ENCODE measurements around the gene SYNE1. TPM values are rescaled to one million over a fixed set of nuclear protein-coding genes. Genes with fewer than 3 reads are reported as not detected.
"Not testable (repeated sequence)": the region's sequence is repeated elsewhere in the genome, so short reads cannot be mapped to it uniquely, and the experiment has no call there.

Gene SYNE1
- total RNA-seq, 1 experiment from 2014 or later: 3.0 TPM

DNA sequence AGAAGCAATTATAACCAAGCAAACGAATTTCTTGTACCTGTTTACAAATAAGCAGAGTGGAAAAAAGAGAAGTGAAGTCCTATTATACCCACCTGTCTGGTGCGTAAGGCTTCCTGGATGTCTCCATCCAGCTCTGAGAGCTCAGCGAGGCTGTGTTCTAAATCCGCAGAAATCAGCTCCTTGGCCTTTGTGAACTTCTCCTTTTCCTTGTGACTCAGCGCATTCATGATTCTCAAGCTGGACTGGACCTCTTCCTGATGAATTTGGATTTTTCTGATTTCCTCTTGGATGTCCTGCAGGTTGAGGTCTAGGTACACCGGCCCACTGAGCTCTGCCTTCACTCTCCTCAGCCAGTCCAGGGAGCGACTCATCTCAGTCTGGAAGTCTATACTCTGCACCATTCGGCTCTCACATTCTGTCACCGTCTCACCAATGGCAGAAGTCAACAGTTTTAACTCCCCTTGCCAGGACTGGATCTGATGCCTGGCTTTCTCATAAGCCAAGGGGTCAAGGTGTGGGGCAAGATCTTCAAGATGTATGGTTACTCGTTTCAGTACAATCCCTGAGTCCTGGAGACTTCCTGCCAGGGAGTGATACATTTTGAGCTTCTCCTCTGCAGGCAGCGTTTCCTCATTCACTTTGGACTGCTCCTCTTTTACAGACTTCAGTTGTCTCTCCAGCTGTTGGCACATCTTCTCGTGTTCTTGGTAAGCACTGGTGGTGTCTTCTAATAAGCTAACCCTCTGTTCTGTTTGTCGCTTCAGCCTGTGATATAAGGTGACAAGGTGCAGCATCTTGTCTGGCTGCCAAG lies 307.3 kb downstream of the SYNE1 start:
- peak overlapping the region in 2 of 3 experiments; percentile 21 to 93; a peak in 2 of 7 replicates for H3K27ac Mint-ChIP-seq
- Histone ChIP-seq H4K5ac (ENCODE audit: insufficient read length, low read depth, low read length) (no peak overlapping the region), H3K23ac (ENCODE audit: insufficient read length, low read depth, low read length) (no peak overlapping the region), H3K23me2 (ENCODE audit: insufficient read length, low read depth, low read length, poor library complexity, severe bottlenecking) (no peaks in the 10 kb centered on the region), H4K20me1 (ENCODE audit: control insufficient read depth, insufficient read depth, insufficient read length) (no peaks in the 10 kb centered on the region), H3K27ac (ENCODE audit: insufficient read length, low read depth, low read length) (no peak overlapping the region), H2BK5ac (ENCODE audit: insufficient read length, low read length) (no peak overlapping the region), H3K79me1 (ENCODE audit: insufficient read depth, low read depth, low read length, poor library complexity, severe bottlenecking) (no peaks in the 10 kb centered on the region), H2BK12ac (ENCODE audit: insufficient read length, low read depth, low read length) (no peak overlapping the region), H2BK15ac (ENCODE audit: low read depth, low read length) (no peak overlapping the region), H3K9ac (ENCODE audit: extremely low read depth, insufficient read length, low read length) (no peak overlapping the region), H3K79me2 (ENCODE audit: insufficient read depth, low read length) (no peaks in the 10 kb centered on the region), H3K27me3 (ENCODE audit: insufficient read depth, low read length) (no peaks in the 10 kb centered on the region), H2AFZ (ENCODE audit: low read length) (no peak overlapping the region), H3K4me2 (ENCODE audit: insufficient read depth, insufficient read length, low read length) (no peak overlapping the region), H4K91ac (ENCODE audit: insufficient read length, low read depth, low read length) (no peak overlapping the region), H3T11ph (ENCODE audit: low read length) (no peak overlapping the region), H3K56ac (ENCODE audit: insufficient read length, low read depth, low read length) (no peak overlapping the region), H2BK20ac (ENCODE audit: low read depth, low read length, poor library complexity, severe bottlenecking) (no peak overlapping the region), H4K8ac (replicated peaks; ENCODE audit: insufficient read length, low read depth, low read length) (no peak overlapping the region), H3K18ac (ENCODE audit: insufficient read length, low read depth, low read length) (no peak overlapping the region), H3K4ac (ENCODE audit: low read depth, low read length) (no peak overlapping the region), H2AK5ac (ENCODE audit: insufficient read length, low read length) (no peak overlapping the region), H3K14ac (ENCODE audit: insufficient read depth, low read length) (no peak overlapping the region), H3K4me1 (ENCODE audit: insufficient read depth, low read length) (no peaks in the 10 kb centered on the region), H3K9me3 (ENCODE audit: control insufficient read depth, low read depth, low read length) (no peaks in the 10 kb centered on the region), H2BK120ac (ENCODE audit: low read depth, low read length, poor library complexity, severe bottlenecking) (no peak overlapping the region)
- H3K4me3 Mint-ChIP-seq: no peak overlapping the region
- WGBS (ENCODE audit: extremely low coverage, insufficient read length, low lambda C conversion rate): no CpG with 5 or more reads among the region's 13 CpGs
- H3K27me3 Mint-ChIP-seq (ENCODE audit: low read depth): no peaks in the 10 kb centered on the region; the same call in 1 of the 2 replicates
- no peaks in the 10 kb centered on the region for H3K36me3 Mint-ChIP-seq (ENCODE audit: insufficient read depth in 1 of 3, low read depth in 3 of 3)
- no peaks in the 10 kb centered on the region for H3K4me1 Mint-ChIP-seq
- no peaks in the 10 kb centered on the region for H3K9me3 Mint-ChIP-seq
- DNase-seq: no peak
- TF ChIP-seq, protein P1, sequence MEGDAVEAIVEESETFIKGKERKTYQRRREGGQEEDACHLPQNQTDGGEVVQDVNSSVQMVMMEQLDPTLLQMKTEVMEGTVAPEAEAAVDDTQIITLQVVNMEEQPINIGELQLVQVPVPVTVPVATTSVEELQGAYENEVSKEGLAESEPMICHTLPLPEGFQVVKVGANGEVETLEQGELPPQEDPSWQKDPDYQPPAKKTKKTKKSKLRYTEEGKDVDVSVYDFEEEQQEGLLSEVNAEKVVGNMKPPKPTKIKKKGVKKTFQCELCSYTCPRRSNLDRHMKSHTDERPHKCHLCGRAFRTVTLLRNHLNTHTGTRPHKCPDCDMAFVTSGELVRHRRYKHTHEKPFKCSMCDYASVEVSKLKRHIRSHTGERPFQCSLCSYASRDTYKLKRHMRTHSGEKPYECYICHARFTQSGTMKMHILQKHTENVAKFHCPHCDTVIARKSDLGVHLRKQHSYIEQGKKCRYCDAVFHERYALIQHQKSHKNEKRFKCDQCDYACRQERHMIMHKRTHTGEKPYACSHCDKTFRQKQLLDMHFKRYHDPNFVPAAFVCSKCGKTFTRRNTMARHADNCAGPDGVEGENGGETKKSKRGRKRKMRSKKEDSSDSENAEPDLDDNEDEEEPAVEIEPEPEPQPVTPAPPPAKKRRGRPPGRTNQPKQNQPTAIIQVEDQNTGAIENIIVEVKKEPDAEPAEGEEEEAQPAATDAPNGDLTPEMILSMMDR (conservative IDR thresholded peaks at IDR 0.05): no peak

DNA sequence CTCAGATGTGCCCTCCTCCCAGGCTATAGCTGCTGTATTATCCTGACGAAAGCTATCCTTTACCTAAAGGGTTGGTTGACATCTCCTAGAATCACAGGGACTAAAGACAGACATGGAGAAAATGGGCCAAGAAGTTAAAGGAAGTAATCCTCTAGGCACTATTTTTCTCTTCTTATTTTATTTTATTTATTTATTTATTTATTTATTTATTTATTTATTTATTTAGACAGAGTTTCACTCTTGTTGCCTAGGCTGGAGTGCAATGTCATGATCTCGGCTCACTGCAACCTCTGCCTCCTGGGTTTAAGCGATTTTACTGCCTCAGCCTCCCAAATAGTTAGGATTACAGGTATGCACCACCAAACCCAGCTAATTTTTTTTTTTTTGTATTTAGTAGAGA lies 309.0 kb downstream of the SYNE1 start:
- not testable (repeated sequence) for H4K8ac ChIP-seq (replicated peaks; ENCODE audit: insufficient read length, low read depth, low read length); H4K5ac ChIP-seq (ENCODE audit: insufficient read length, low read depth, low read length); H3K23ac ChIP-seq (ENCODE audit: insufficient read length, low read depth, low read length); H2BK120ac ChIP-seq (ENCODE audit: low read depth, low read length, poor library complexity, severe bottlenecking); H2BK12ac ChIP-seq (ENCODE audit: insufficient read length, low read depth, low read length); H2BK20ac ChIP-seq (ENCODE audit: low read depth, low read length, poor library complexity, severe bottlenecking); H3K27ac ChIP-seq (ENCODE audit: insufficient read length, low read depth, low read length); H3K79me2 ChIP-seq (ENCODE audit: insufficient read depth, low read length); H3K4me3 Mint-ChIP-seq; H3K27me3 Mint-ChIP-seq (ENCODE audit: low read depth); H3K4me1 ChIP-seq (ENCODE audit: insufficient read depth, low read length); H3K4ac ChIP-seq (ENCODE audit: low read depth, low read length); H3K36me3 Mint-ChIP-seq (ENCODE audit: insufficient read depth in 1 of 3, low read depth in 3 of 3); H3K18ac ChIP-seq (ENCODE audit: insufficient read length, low read depth, low read length); H3K9me3 ChIP-seq (ENCODE audit: control insufficient read depth, low read depth, low read length); H3T11ph ChIP-seq (ENCODE audit: low read length); H4K91ac ChIP-seq (ENCODE audit: insufficient read length, low read depth, low read length); H2AFZ ChIP-seq (ENCODE audit: low read length); H2BK15ac ChIP-seq (ENCODE audit: low read depth, low read length); H2BK5ac ChIP-seq (ENCODE audit: insufficient read length, low read length); H3K9ac ChIP-seq (ENCODE audit: extremely low read depth, insufficient read length, low read length); H3K4me2 ChIP-seq (ENCODE audit: insufficient read depth, insufficient read length, low read length); H3K9me3 Mint-ChIP-seq; H3K14ac ChIP-seq (ENCODE audit: insufficient read depth, low read length); H3K79me1 ChIP-seq (ENCODE audit: insufficient read depth, low read depth, low read length, poor library complexity, severe bottlenecking); H3K23me2 ChIP-seq (ENCODE audit: insufficient read length, low read depth, low read length, poor library complexity, severe bottlenecking); H3K27ac Mint-ChIP-seq; H4K20me1 ChIP-seq (ENCODE audit: control insufficient read depth, insufficient read depth, insufficient read length); H3K4me1 Mint-ChIP-seq; H2AK5ac ChIP-seq (ENCODE audit: insufficient read length, low read length); DNase-seq; H3K27me3 ChIP-seq (ENCODE audit: insufficient read depth, low read length); H3K56ac ChIP-seq (ENCODE audit: insufficient read length, low read depth, low read length)
- WGBS (ENCODE audit: extremely low coverage, insufficient read length, low lambda C conversion rate): no CpG with 5 or more reads among the region's 3 CpGs
